ENCODE results near the gene TP73.

Gene TP73

GRCh38 chr1:3783651-3784474 lies 131.5 kb downstream of the TP73 start:
- no peak for DNase-seq (ENCODE audit: low read depth)

GRCh38 chr1:3785045-3785444 lies 132.7 kb downstream of the TP73 start:
- no peak for DNase-seq (ENCODE audit: low read depth)

DNA sequence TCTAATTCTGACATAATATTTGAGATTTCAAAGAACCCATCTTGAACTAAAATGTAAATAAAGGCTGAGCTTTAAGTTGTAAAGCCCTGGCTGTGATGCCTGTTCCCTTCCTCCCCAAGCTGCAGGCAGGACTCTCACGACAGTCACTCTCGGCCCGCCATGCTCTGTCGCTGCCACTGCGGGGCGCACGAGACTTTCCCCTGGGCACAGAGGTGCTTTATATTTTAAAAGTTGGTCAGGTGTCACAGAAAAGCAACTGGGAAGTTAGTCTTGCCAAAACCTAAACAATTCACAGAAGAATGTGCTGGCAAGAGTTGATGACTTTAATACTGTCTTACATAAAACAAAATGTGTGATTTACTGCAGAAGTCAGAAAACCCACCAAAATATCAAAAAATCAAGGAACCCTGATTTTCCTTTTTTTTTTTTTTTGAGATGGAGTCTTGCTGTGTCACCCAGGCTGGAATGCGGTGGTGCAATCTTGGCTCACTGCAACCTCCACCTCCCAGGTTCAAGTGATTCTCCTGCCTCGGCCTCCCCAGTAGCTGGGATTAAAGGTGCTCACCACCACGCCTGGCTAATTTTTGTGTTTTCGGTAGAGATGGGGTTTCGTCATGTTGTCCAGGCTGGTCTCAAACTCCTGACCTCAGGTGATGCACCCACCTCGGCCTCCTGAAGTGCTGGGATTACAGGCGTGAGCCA lies 133.3 kb downstream of the TP73 start:
- no peak for DNase-seq (ENCODE audit: low read depth)

Measured in fibroblast of gingiva (primary cell).